ENCODE measurements around the gene MRPS25.

The MRPS25 gene

GRCh38 chr3:15064835-15065549, at the start of gene MRPS25:
TSS of gene MRPS25 (minus strand) at chr3:15065315. CDS start at chr3:15065194, 121 bp downstream.
- peaks cover 17% of the 10 kb centered on the region for H3K4me1 ChIP-seq (ENCODE audit: low read length)
- no peaks in the 10 kb centered on the region for H3K9me3 ChIP-seq (ENCODE audit: insufficient read depth, low read length)
- peaks cover 15% of the 10 kb centered on the region; the same call in 1 of the 2 replicates for H4K20me1 ChIP-seq (ENCODE audit: insufficient read depth, low read length)
- peaks cover 10% of the 10 kb centered on the region for H3K36me3 ChIP-seq (replicated peaks; ENCODE audit: low read depth, low read length)
- H2AFZ ChIP-seq (ENCODE audit: low read depth, low read length), result peak within 1 kb of the TSS; percentile 99
- H3K4me2 ChIP-seq (ENCODE audit: low read length), result peak within 1 kb of the TSS; percentile 92
- peak within 1 kb of the TSS; percentile 88 for H3K4me3 ChIP-seq (ENCODE audit: low read length)
- H3K27me3 ChIP-seq (ENCODE audit: low read depth, low read length), result no peaks in the 10 kb centered on the region
- peak within 1 kb of the TSS; percentile 87 for H3K9ac ChIP-seq (ENCODE audit: low read length)
- peaks cover 32% of the 10 kb centered on the region for H3K79me2 ChIP-seq (ENCODE audit: low read length)
- no peak for TF ChIP-seq EZH2phosphoT487 (IDR thresholded peaks at IDR 0.05; ENCODE audit: low read depth)
- no peak for TF ChIP-seq CTCF (IDR thresholded peaks at IDR 0.05; ENCODE audit: low read depth, low read length)
- H3K27ac ChIP-seq (ENCODE audit: low read length), result peak within 1 kb of the TSS; percentile 39

- Histone ChIP-seq H3K27ac (ENCODE audit: low read length) (no peak overlapping the region), H3K4me2 (ENCODE audit: low read length) (no peak overlapping the region), H3K27me3 (ENCODE audit: low read depth, low read length) (peaks cover 20% of the 10 kb centered on the region), H3K9ac (ENCODE audit: low read length) (no peak overlapping the region), H3K9me3 (ENCODE audit: insufficient read depth, low read length) (no peaks in the 10 kb centered on the region), H3K4me3 (ENCODE audit: low read length) (no peak overlapping the region), H3K4me1 (ENCODE audit: low read length) (peaks cover 3% of the 10 kb centered on the region; the same call in 1 of the 2 replicates), H3K79me2 (ENCODE audit: low read length) (no peaks in the 10 kb centered on the region), H3K36me3 (replicated peaks; ENCODE audit: low read depth, low read length) (no peaks in the 10 kb centered on the region), H4K20me1 (ENCODE audit: insufficient read depth, low read length) (no peaks in the 10 kb centered on the region), H2AFZ (ENCODE audit: low read depth, low read length) (no peak overlapping the region)
- TF ChIP-seq EZH2phosphoT487 (IDR thresholded peaks at IDR 0.05; ENCODE audit: low read depth), result no peak
- no peak for TF ChIP-seq CTCF (IDR thresholded peaks at IDR 0.05; ENCODE audit: low read depth, low read length)
Observed at GRCh38 chr3:15113884-15114283, 48.8 kb upstream of the MRPS25 start.

- Histone ChIP-seq H3K4me3 (ENCODE audit: low read length) (no peak overlapping the region), H3K27me3 (ENCODE audit: low read depth, low read length) (peaks cover 22% of the 10 kb centered on the region), H2AFZ (ENCODE audit: low read depth, low read length) (no peak overlapping the region), H3K4me2 (ENCODE audit: low read length) (no peak overlapping the region), H3K36me3 (replicated peaks; ENCODE audit: low read depth, low read length) (no peaks in the 10 kb centered on the region), H3K9me3 (ENCODE audit: insufficient read depth, low read length) (no peaks in the 10 kb centered on the region), H3K9ac (ENCODE audit: low read length) (no peak overlapping the region), H4K20me1 (ENCODE audit: insufficient read depth, low read length) (no peaks in the 10 kb centered on the region), H3K27ac (ENCODE audit: low read length) (no peak overlapping the region), H3K79me2 (ENCODE audit: low read length) (no peaks in the 10 kb centered on the region), H3K4me1 (ENCODE audit: low read length) (peaks cover 6% of the 10 kb centered on the region)
- TF ChIP-seq CTCF (IDR thresholded peaks at IDR 0.05; ENCODE audit: low read depth, low read length), result no peak
- TF ChIP-seq EZH2phosphoT487 (IDR thresholded peaks at IDR 0.05; ENCODE audit: low read depth), result no peak
Observed at GRCh38 chr3:15113471-15113870, 48.4 kb upstream of the MRPS25 start.

GRCh38 chr3:15112011-15112410, 46.9 kb upstream of the MRPS25 start:
- Histone ChIP-seq H3K4me3 (ENCODE audit: low read length) (no peak overlapping the region), H3K27me3 (ENCODE audit: low read depth, low read length) (peaks cover 22% of the 10 kb centered on the region), H3K79me2 (ENCODE audit: low read length) (no peaks in the 10 kb centered on the region), H3K9me3 (ENCODE audit: insufficient read depth, low read length) (no peaks in the 10 kb centered on the region), H3K9ac (ENCODE audit: low read length) (no peak overlapping the region), H3K4me2 (ENCODE audit: low read length) (no peak overlapping the region), H4K20me1 (ENCODE audit: insufficient read depth, low read length) (no peaks in the 10 kb centered on the region), H3K36me3 (replicated peaks; ENCODE audit: low read depth, low read length) (no peaks in the 10 kb centered on the region), H3K27ac (ENCODE audit: low read length) (no peak overlapping the region), H3K4me1 (ENCODE audit: low read length) (peaks cover 7% of the 10 kb centered on the region), H2AFZ (ENCODE audit: low read depth, low read length) (no peak overlapping the region)
- TF ChIP-seq CTCF (IDR thresholded peaks at IDR 0.05; ENCODE audit: low read depth, low read length) (no peak), EZH2phosphoT487 (IDR thresholded peaks at IDR 0.05; ENCODE audit: low read depth) (no peak)

Measured in OCI-LY3 (cell line).